HEK293 (cell line): ENCODE data around the gene OR4N5.

Experiments
- CTCF ChIA-PET: fragments of 350-600 bp; formaldehyde crosslinking; extraction: SDS; loops from one replicate; lab custom pipeline; 2021; ENCODE audit warnings: antibody characterized with exemption; lab: Yijun Ruan, JAX
- POLR2A ChIA-PET: fragments of 300-600 bp; formaldehyde crosslinking; extraction: SDS; loops from one replicate; lab custom pipeline; 2020; ENCODE audit warnings: antibody characterized with exemption, inconsistent platforms; lab: Yijun Ruan, JAX
- H3K27ac ChIP-seq: fragments of 200-500 bp; sonication (Bioruptor generic); 2 replicates; pipeline ENCODE4 v1.5.1; 2014; ENCODE audit warnings: low read depth, low read length, control low read depth, inconsistent platforms; ENCODE audit errors: extremely low read depth
- H3K36me3 ChIP-seq, 2 experiments: fragments of 200-500 bp in 1 of 2; sonication (Bioruptor generic) in 1 of 2; 1 replicate in 1 of 2; 2 replicates in 1 of 2; pipeline ENCODE4 v1.5.1; 2014 to 2017; ENCODE audit warnings: inconsistent platforms in 2 of 2, low read length in 2 of 2; ENCODE audit not compliant: control insufficient read depth in 2 of 2, insufficient read depth in 1 of 2
- H3K4me1 ChIP-seq: fragments of 200-500 bp; sonication (Bioruptor generic); 2 replicates; pipeline ENCODE4 v1.5.1; 2014; ENCODE audit warnings: mild to moderate bottlenecking, low read length, inconsistent platforms; ENCODE audit not compliant: control insufficient read depth, insufficient read depth
- H3K4me3 ChIP-seq: 2 replicates; pipeline ENCODE4 v1.5.1; 2011; ENCODE audit warnings: low read depth, mild to moderate bottlenecking, control low read depth, low read length, moderate library complexity
- H3K9me3 ChIP-seq: fragments of 200-500 bp; sonication (Bioruptor generic); 2 replicates; pipeline ENCODE4 v1.5.1; 2014; ENCODE audit warnings: low read depth, low read length, inconsistent platforms; ENCODE audit not compliant: control insufficient read depth, insufficient read depth
- ATF2 ChIP-seq: fragments of 450-650 bp; formaldehyde crosslinking; IDR thresholded peaks from 2 replicates; pipeline ENCODE4 v1.5.1; 2016; ENCODE audit warnings: missing biosample characterization, missing genetic modification characterization, low read depth
- BCL11B ChIP-seq: fragments of 450-650 bp; formaldehyde crosslinking; IDR thresholded peaks from 2 replicates; pipeline ENCODE4 v1.5.1; 2016; ENCODE audit warnings: low read depth, missing biosample characterization, missing genetic modification characterization
- INSM2 ChIP-seq: fragments of 450-650 bp; formaldehyde crosslinking; IDR thresholded peaks from 2 replicates; pipeline ENCODE4 v1.5.1; 2016; ENCODE audit warnings: missing biosample characterization, missing genetic modification characterization
- KLF10 ChIP-seq: fragments of 450-650 bp; IDR thresholded peaks from 2 replicates; pipeline ENCODE4 v1.5.1; 2018; ENCODE audit warnings: missing biosample characterization, mild to moderate bottlenecking, missing genetic modification characterization
- SP3 ChIP-seq: fragments of 450-650 bp; formaldehyde crosslinking; IDR thresholded peaks from 2 replicates; pipeline ENCODE4 v1.5.1; 2016; ENCODE audit warnings: missing biosample characterization, missing genetic modification characterization
- ZFP37 ChIP-seq: fragments of 450-650 bp; formaldehyde crosslinking; IDR thresholded peaks from 2 replicates; pipeline ENCODE4 v1.5.1; 2016; ENCODE audit warnings: missing biosample characterization, missing genetic modification characterization
- ZNF19 ChIP-seq: fragments of 450-650 bp; formaldehyde crosslinking; IDR thresholded peaks from 2 replicates; pipeline ENCODE4; 2016; ENCODE audit warnings: missing biosample characterization, missing genetic modification characterization, low read depth
- ZNF202 ChIP-seq: fragments of 450-650 bp; formaldehyde crosslinking; IDR thresholded peaks from 2 replicates; pipeline ENCODE4 v1.5.1; 2016; ENCODE audit warnings: missing biosample characterization, missing genetic modification characterization, borderline replicate concordance
- ZNF24 ChIP-seq: fragments of 450-650 bp; formaldehyde crosslinking; IDR thresholded peaks from 2 replicates; pipeline ENCODE4 v1.5.1; 2016; ENCODE audit warnings: missing biosample characterization, missing genetic modification characterization
- ZNF280D ChIP-seq: fragments of 450-650 bp; formaldehyde crosslinking; IDR thresholded peaks from 2 replicates; pipeline ENCODE4 v1.5.1; 2016; ENCODE audit warnings: missing biosample characterization, missing genetic modification characterization
- ZNF311 ChIP-seq: fragments of 450-650 bp; formaldehyde crosslinking; IDR thresholded peaks from 2 replicates; pipeline ENCODE4 v1.5.1; 2017; ENCODE audit warnings: missing biosample characterization, missing genetic modification characterization, borderline replicate concordance
- ZNF354C ChIP-seq: fragments of 450-650 bp; formaldehyde crosslinking; IDR thresholded peaks from 2 replicates; pipeline ENCODE4 v1.5.1; 2016; ENCODE audit warnings: missing biosample characterization, missing genetic modification characterization, low read depth, borderline replicate concordance
- ZNF530 ChIP-seq: fragments of 450-650 bp; formaldehyde crosslinking; IDR thresholded peaks from 2 replicates; pipeline ENCODE4 v1.5.1; 2016; ENCODE audit warnings: low read depth, missing biosample characterization, missing genetic modification characterization
- ZNF596 ChIP-seq: fragments of 450-650 bp; IDR thresholded peaks from 2 replicates; pipeline ENCODE4 v1.5.0; 2018; ENCODE audit warnings: missing biosample characterization, mild to moderate bottlenecking, missing genetic modification characterization, moderate library complexity
- ZNF600 ChIP-seq: fragments of 450-650 bp; formaldehyde crosslinking; IDR thresholded peaks from 2 replicates; pipeline ENCODE4 v1.5.1; 2016; ENCODE audit warnings: missing biosample characterization, missing genetic modification characterization
- ZNF621 ChIP-seq: fragments of 450-650 bp; formaldehyde crosslinking; IDR thresholded peaks from 2 replicates; pipeline ENCODE4 v1.5.1; 2017; ENCODE audit warnings: missing biosample characterization, missing genetic modification characterization
- ZNF624 ChIP-seq: fragments of 450-650 bp; formaldehyde crosslinking; IDR thresholded peaks from 2 replicates; pipeline ENCODE4 v1.5.1; 2017; ENCODE audit warnings: missing biosample characterization, missing genetic modification characterization
- ZNF677 ChIP-seq: fragments of 450-650 bp; IDR thresholded peaks from 2 replicates; pipeline ENCODE4 v1.5.0; 2018; ENCODE audit warnings: missing biosample characterization, mild to moderate bottlenecking, missing genetic modification characterization, moderate library complexity
- ZNF701 ChIP-seq: fragments of 450-650 bp; formaldehyde crosslinking; IDR thresholded peaks from 2 replicates; pipeline ENCODE4 v1.5.1; 2016; ENCODE audit warnings: missing biosample characterization, missing genetic modification characterization
- ZNF747 ChIP-seq: fragments of 450-650 bp; formaldehyde crosslinking; IDR thresholded peaks from 2 replicates; pipeline ENCODE4 v1.5.1; 2016; ENCODE audit warnings: missing biosample characterization, missing genetic modification characterization
- ZNF768 ChIP-seq: fragments of 450-650 bp; formaldehyde crosslinking; IDR thresholded peaks from 2 replicates; pipeline ENCODE4 v1.5.1; 2018; ENCODE audit warnings: missing biosample characterization, mild to moderate bottlenecking, missing genetic modification characterization
- ZNF792 ChIP-seq: fragments of 450-650 bp; formaldehyde crosslinking; IDR thresholded peaks from 2 replicates; pipeline ENCODE4 v1.5.1; 2016; ENCODE audit warnings: missing biosample characterization, missing genetic modification characterization
- ZSCAN23 ChIP-seq: fragments of 450-650 bp; formaldehyde crosslinking; IDR thresholded peaks from 2 replicates; pipeline ENCODE4 v1.5.1; 2016; ENCODE audit warnings: missing biosample characterization, missing genetic modification characterization
- TF ChIP-seq, protein P1 (sequence below): fragments of 450-650 bp; IDR thresholded peaks from 2 replicates; pipeline ENCODE4 v1.5.1; 2018; ENCODE audit warnings: missing biosample characterization, missing genetic modification characterization
- TF ChIP-seq, protein P2 (sequence below): fragments of 450-650 bp; formaldehyde crosslinking; IDR thresholded peaks from 2 replicates; pipeline ENCODE4 v1.5.1; 2017; ENCODE audit warnings: missing biosample characterization, mild to moderate bottlenecking, missing genetic modification characterization, moderate library complexity

Gene OR4N5

DNA sequence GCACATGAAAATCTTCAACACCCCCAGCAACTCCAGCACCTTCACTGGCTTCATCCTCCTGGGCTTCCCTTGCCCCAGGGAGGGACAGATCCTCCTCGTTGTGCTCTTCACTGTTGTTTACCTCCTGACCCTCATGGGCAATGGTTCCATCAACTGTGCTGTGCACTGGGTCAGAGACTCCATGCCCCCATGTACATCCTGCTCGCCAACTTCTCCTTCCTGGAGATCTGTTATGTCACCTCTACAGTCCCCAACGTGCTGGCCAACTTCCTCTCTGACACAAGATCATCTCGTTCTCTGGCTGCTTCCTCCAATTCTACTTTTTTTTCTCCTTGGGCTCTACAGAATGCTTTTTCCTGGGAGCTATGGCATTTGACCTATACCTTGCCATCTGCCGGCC lies 40.6 kb downstream of the OR4N5 start:
- ChIA-PET POLR2A (no interaction called here), CTCF (no interaction called here)
- Histone ChIP-seq H3K4me1 (no peaks in the 10 kb centered on the region), H3K27ac (no peak overlapping the region), H3K36me3 (no peaks in the 10 kb centered on the region), H3K4me3 (no peak overlapping the region), H3K9me3 (no peaks in the 10 kb centered on the region)
- TF ChIP-seq ZNF202 (no peak), ZNF677 (tag by site-specific recombination) (no peak), ZNF624 (tag by site-specific recombination) (no peak)

GRCh38 chr14:20179880-20180279 lies 41.3 kb downstream of the OR4N5 start:
- H3K4me3 ChIP-seq = no peak overlapping the region
- no peak overlapping the region for H3K27ac ChIP-seq
- ChIA-PET CTCF (no interaction called here), POLR2A (no interaction called here)
- H3K9me3 ChIP-seq = no peaks in the 10 kb centered on the region
- TF ChIP-seq ZNF792 (tag by site-specific recombination) (no peak), ZNF596 (tag by site-specific recombination) (no peak), ZFP37 (no peak), ZNF747 (tag by site-specific recombination) (no peak), ZNF768 (no peak), ZNF701 (no peak), ZNF19 (tag by site-specific recombination) (no peak), ZNF354C (no peak), ATF2 (tag by site-specific recombination) (no peak), ZNF280D (no peak)
- no peaks in the 10 kb centered on the region for H3K4me1 ChIP-seq
- H3K36me3 ChIP-seq = no peaks in the 10 kb centered on the region

DNA sequence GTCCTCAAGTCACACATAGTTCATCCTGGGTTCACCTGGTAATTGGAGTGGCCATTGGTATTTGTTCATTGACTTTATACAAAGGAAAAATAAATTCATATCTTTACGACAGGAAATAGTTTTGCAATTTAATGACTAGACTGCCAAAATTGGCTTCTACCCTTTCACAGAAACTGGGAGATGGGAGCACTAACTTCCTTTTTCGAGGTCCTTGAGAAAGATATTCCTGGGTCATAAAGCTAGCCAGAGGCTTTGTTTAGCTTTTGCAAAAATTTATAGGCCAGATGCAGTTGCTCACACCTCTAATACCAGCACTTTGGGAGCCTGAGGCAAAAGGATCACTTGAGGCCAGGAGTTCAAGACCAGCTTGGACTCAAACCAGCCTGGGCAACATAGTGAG lies 41.9 kb downstream of the OR4N5 start:
- H3K36me3 ChIP-seq = no peaks in the 10 kb centered on the region
- no peaks in the 10 kb centered on the region for H3K4me1 ChIP-seq
- H3K27ac ChIP-seq = no peak overlapping the region
- ChIA-PET POLR2A (no interaction called here), CTCF (no interaction called here)
- H3K9me3 ChIP-seq = no peaks in the 10 kb centered on the region
- no peak overlapping the region for H3K4me3 ChIP-seq
- TF ChIP-seq ZNF621 (tag by site-specific recombination) = no peak
- TF ChIP-seq, protein P1, sequence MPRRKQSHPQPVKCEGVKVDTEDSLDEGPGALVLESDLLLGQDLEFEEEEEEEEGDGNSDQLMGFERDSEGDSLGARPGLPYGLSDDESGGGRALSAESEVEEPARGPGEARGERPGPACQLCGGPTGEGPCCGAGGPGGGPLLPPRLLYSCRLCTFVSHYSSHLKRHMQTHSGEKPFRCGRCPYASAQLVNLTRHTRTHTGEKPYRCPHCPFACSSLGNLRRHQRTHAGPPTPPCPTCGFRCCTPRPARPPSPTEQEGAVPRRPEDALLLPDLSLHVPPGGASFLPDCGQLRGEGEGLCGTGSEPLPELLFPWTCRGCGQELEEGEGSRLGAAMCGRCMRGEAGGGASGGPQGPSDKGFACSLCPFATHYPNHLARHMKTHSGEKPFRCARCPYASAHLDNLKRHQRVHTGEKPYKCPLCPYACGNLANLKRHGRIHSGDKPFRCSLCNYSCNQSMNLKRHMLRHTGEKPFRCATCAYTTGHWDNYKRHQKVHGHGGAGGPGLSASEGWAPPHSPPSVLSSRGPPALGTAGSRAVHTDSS (tag by site-specific recombination) = no peak
- no peak for TF ChIP-seq ZNF600
- no peak for TF ChIP-seq ZSCAN23
- no peak for TF ChIP-seq ZNF596 (tag by site-specific recombination)
- no peak for TF ChIP-seq BCL11B
- no peak for TF ChIP-seq KLF10 (tag by site-specific recombination)
- no peak for TF ChIP-seq ZNF792 (tag by site-specific recombination)
- TF ChIP-seq ZNF24 = no peak
- TF ChIP-seq, protein P2, sequence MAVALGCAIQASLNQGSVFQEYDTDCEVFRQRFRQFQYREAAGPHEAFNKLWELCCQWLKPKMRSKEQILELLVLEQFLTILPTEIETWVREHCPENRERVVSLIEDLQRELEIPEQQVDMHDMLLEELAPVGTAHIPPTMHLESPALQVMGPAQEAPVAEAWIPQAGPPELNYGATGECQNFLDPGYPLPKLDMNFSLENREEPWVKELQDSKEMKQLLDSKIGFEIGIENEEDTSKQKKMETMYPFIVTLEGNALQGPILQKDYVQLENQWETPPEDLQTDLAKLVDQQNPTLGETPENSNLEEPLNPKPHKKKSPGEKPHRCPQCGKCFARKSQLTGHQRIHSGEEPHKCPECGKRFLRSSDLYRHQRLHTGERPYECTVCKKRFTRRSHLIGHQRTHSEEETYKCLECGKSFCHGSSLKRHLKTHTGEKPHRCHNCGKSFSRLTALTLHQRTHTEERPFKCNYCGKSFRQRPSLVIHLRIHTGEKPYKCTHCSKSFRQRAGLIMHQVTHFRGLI (tag by site-specific recombination) = no peak
- TF ChIP-seq ZNF530 (tag by site-specific recombination) = no peak
- TF ChIP-seq ZNF311 (tag by site-specific recombination) = no peak
- no peak for TF ChIP-seq INSM2
- no peak for TF ChIP-seq SP3
